T1000 (cell line): Measurements from ENCODE around the gene TMC1.

Experiments used
- DNase-seq: peaks from one replicate; lab custom pipeline; 2025; ENCODE audit warnings: mixed read lengths; lab: John Stamatoyannopoulos, UW

TMC1 gene

DNA sequence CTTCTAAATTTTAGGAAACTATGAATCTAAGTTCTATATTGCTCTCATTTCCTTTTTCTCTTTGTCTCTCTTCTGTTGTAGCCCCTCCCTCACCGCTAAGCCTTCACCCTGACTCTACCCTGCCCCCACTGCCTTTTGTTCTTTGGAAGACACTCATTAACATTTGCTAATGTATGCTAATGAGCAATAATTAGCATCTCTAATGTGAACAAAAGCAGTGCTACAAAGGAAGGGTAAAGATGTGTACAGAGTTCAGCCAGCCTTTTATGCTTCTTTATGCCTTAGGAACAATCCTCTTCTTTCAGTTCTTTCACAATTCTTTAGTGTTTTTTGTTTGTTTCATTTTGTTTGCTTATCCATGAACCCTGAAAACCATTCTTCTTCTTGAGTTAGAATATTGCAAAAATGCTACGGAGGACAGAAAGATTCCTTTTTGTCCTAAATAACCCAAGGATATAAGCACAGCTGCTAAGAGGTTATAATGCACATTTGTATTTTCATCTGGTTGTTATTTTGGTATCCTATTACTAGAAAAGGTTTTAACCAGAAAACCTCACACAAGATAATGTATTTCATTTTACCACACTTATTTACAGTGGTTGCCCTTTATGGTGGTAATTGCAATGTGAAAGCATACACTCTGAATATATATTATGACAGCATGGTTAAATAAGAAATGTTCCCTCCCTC, 159.3 kb downstream of the TMC1 start:
- no peak for DNase-seq

- no peak for DNase-seq
Observed at GRCh38 chr9:72681283-72681630, 159.8 kb downstream of the TMC1 start.

- no peak for DNase-seq
Observed at GRCh38 chr9:72684615-72685014, 163.2 kb downstream of the TMC1 start.

DNA sequence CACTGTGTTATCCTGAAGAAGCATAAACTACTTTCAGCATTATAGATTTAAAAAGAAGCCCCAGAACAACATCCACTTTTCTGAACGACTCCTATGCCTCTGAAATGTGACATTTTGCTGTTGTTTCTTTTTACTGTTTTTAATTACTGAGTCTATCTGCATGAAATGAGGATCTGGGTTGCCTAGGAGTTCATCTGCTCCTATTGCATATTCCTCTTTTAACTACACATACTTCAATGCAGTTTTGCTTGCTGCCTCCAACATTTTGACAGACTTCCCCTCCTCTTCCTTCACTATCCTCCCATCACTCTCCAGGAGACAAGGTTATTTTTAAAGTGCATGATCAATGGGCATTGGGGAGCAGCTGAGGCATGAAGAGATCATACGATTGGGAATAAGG, 164.5 kb downstream of the TMC1 start:
- DNase-seq = no peak

DNA sequence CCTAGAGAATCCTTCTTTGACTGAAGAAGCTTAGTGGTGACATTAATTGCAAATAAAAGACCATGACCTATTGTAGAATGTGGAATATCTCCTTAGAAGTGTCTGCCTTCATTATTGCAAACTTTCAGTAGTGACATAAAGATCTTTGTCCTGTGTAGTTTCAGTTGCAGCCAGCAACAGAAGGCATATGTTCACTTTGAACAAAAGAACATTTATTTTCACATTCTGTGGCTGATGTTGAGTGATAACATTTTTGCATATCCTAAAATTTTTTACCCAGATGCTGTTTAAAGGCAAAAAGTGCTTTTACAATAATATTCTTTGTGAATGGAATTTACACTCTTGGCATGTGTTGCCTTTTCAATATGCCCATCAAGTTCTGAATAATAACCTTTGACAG, 165.9 kb downstream of the TMC1 start:
- DNase-seq = no peak

- DNase-seq = no peak
Observed at GRCh38 chr9:72691671-72692070, 170.3 kb downstream of the TMC1 start.

GRCh38 chr9:72695365-72695764, 174.0 kb downstream of the TMC1 start:
- no peak for DNase-seq

DNA sequence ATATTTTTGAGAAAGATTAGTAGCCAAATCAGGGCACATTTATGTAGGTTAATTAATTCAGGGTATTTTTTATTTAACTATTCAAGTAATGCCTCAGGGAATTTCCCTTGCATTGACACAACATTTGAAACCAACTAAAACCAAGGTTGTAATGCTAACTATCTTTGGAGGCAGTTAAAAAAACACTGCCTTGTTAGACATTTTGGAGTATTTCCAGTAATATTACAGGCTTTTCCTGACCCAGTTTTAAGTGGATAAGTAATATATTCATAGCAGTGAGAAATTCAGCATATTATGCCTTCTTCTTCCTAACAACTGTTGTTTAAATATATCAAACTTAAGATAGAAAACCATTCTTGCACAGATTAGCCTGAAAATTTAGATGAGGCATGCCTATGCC, 175.1 kb downstream of the TMC1 start:
- DNase-seq = no peak

- DNase-seq = no peak
Observed at GRCh38 chr9:72701510-72701909, 180.1 kb downstream of the TMC1 start.

DNA sequence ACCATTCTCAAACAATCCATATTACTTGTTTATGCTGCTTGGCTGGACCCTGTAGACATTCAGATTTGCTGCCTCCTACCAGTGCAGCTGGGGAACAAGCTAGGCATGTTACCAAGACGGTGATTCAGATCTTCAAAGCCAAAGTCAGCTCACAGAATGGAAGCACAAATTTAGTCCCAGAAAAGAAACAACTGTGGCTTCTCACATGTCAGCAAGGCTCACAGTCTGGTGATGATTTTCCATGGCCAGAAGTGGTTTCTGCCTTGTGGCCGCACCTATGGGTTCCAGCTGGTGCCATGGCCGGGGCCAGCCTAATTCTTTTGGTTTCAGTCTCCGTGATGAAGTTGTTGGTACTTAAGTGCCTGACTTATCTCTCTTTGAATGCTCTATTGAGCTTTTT, 182.2 kb downstream of the TMC1 start:
- DNase-seq = no peak

GRCh38 chr9:72704688-72705375, 183.4 kb downstream of the TMC1 start:
- DNase-seq = no peak

DNA sequence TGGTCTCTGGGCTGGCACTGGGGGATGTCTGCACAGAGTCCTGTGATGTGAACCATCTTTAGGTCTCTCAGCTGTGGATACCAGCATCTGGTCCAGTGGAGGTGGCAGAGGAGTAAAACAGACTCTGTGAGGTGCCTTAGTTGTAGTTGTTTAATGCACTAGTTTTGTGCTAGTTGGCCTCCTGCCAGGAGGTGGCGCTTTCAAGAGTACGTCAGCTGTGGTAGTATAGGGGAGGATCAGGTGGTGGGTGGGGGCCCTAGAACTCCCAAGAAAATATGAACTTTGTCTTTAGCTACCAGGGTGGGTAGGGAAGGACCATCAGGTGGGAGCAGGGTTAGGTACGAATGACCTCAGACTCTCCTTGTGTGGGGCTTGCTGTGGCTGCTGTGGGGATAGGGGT, 197.1 kb downstream of the TMC1 start:
- no peak for DNase-seq

DNA sequence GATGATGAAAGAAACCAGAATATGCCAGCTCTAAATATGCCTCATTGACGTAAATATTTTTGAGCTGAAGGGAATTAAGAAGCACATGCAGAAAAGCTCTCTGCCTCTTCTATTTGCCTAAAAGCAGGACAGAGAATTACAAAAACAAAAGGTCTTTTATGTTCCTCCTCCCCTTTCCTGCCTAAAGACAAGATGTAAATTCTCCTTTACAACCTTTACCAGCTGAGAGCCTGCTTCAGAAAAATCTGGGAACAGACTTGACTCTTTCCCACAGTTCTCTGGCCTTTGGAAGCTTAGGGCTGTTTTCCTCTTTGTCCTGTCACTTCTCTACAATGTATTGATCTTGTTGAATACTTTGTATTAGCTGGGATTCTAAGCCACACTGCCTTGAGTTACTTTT, 199.7 kb downstream of the TMC1 start:
- no peak for DNase-seq

DNA sequence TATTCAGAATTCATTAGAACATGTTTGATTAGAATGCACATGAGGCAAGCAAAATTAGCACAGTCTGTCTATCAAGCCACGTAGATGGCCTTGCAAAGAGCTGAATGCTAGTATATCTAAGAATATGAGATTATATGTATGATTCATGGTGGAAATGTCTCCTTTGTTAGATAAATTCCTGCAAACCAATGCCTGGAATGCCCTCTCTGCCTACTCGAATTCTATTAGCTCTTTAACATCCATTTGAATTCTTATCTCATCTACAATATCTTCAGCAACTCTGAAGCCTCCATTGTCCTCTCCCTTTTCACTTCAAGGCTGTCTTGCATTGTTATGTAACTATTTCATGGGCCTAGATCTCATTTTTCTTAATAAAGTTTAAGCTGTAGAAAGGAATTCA, 205.5 kb downstream of the TMC1 start:
- DNase-seq = no peak

- no peak for DNase-seq
Observed at GRCh38 chr9:72728031-72728770, 206.8 kb downstream of the TMC1 start.

DNA sequence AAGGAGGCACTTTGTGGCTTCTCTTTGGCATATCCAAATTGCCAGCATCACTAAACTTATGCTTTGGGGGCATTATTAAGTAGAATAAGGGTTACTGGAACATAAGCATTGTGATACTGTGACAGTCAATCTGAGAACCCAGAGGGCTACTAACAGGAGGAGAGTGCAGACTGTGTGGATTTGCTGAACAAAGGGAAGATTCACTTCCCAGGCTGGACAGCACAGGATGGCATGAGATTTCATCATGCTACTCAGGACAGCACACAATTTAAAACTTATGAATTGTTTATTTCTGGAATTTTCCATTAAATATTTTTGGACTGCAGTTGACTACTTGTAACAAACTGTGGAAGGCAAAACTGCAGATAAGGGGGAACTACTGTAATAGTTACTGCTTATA, 212.5 kb downstream of the TMC1 start:
- no peak for DNase-seq

- no peak for DNase-seq
Observed at GRCh38 chr9:72734631-72735030, 213.2 kb downstream of the TMC1 start.

- no peak for DNase-seq
Observed at GRCh38 chr9:72743836-72744235, 222.4 kb downstream of the TMC1 start.

GRCh38 chr9:72749276-72749675, 227.9 kb downstream of the TMC1 start:
- DNase-seq = no peak

- no peak for DNase-seq
Observed at GRCh38 chr9:72751541-72751940, 230.1 kb downstream of the TMC1 start.

DNA sequence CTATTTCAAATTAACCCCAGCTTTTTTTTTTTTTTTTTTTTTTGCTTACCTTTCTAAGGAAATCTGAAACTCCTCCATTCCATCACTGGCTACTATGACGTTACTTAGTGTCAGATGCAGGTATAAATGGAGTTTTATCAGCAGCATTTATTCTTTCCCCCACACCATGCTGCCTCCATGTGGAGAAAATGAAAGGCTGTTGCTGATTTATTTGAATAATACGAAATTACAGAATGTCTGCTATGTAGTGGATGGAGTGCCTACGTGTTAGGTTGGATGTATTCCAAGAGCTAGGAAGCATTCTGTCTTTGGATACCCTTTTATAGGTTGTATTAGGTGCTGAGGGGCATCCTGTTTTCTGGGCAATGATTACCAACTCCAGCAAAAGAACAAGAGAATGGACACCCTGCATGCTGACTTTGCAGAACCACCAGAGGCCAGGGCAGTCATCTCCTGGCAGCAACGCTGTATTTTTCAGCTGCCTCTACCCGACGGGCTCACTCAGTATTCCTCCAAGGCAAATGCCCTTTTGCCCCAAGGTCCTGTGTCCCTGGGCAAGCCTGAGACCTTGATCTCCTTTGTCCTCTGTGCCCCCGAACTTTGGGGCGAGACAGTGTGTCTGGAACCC, 232.0 kb downstream of the TMC1 start:
- DNase-seq = no peak

GRCh38 chr9:72755836-72756235, 234.4 kb downstream of the TMC1 start:
- DNase-seq = no peak

- DNase-seq = no peak
Observed at GRCh38 chr9:72758944-72759343, 237.5 kb downstream of the TMC1 start.
